ENCODE measurements around the gene LILRA1.
"Not testable (repeated sequence)": the region's sequence is repeated elsewhere in the genome, so short reads cannot be mapped to it uniquely, and the experiment has no call there.

LILRA1 gene

DNA sequence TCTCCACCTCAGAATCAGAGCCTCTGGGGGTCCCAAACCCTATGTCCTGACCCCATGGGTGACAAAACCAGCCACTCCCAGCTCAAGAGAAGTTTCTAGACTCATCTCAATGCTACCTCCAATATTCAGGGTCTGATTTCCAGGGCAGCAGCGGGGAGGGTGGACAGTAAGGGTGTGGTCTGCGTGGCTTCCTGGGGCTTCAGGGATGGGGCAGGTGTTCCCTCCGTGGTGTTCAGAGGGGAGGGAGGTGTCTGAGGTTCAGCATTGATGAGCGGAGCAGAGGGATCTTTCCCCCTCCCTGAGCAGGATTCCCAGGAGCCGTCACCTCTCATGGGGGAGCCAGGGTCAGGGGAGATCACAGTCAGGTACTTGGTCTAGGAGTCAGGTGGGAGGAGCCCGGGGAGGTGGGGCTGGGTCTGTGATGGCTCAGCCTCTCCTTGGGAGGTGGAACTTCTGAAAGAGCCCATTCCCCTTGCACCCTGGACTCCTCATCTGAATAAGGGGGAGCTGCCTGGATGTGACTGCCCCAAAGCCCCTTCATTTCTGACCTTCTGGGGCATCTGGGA, 16.9 kb upstream of the LILRA1 start:
- in situ Hi-C loops (cut with MboI; ENCODE audit: low sequenced_read_pairs), result no loop called here

DNA sequence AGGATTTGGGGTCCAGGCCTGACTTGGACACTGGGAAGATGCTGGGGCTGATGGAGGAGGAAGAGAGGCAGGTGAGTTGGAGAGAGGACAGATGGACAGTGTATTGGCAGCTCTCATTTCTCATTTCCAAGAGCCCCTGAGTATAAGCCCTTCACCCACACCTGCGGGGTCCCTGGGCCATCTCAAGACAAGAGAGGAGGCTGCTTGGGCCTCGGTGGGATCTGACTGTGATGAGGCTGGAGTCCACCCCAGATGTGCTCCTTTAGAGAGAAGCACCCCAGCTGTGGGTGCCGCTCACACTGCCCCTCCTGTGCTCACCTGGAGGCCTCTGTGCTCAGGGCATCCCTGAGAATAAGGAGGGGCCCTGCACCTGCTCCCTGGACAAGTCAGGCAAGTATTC, 16.1 kb upstream of the LILRA1 start:
- in situ Hi-C loops (cut with MboI; ENCODE audit: low sequenced_read_pairs), result no loop called here

DNA sequence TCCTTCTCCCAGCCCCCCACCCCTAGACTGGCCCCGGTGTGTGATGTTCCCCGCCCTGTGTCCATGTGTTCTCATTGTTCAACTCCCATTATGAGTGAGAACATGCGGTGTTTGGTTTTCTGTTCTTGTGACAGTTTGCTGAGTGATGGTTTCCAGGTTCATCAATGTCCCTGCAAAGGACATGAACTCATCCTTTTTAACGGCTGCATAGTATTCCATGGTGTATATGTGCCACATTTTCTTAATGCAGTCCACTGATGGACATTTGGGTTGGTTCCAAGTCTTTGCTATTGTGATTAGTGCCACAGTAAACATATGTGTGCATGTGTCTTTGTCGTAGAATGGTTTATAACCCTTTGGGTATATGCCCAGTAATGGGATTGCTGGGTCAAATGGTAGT, 15.2 kb upstream of the LILRA1 start:
- in situ Hi-C loops (cut with MboI; ENCODE audit: low sequenced_read_pairs), result not testable (repeated sequence)

DNA sequence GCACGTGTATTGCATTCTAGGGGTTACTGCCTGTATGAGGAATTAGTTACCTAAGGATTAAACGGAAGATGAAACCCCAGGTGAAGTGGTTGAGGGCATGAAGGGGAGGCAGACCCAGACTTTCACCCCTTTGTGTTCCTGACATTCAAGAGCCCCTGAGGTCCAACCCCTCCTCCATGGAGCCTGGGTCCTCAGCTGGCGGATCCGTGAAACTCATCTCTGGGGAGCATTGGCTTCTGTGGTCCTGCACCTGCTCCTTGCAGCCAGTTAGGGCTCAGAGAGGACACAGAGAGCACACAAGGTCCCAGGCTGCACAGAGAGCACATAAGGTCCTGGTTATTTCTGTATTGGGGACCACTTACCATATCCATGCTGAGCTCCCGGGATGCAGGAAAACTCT, 7.0 kb upstream of the LILRA1 start:
- in situ Hi-C loops (cut with MboI; ENCODE audit: low sequenced_read_pairs), result no loop called here

DNA sequence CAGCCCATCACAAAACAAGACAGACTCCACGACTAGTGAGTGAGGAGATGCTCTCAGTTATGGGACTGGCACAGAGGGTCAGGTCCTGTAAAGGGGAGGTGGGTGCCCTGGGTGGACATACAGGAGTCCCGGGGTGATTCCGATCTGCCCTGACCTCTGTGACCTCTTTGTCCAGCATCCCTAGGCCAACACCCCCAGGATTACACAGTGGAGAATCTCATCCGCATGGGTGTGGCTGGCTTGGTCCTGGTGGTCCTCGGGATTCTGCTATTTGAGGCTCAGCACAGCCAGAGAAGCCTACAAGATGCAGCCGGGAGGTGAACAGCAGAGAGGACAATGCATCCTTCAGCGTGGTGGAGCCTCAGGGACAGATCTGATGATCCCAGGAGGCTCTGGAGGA, 6.4 kb upstream of the LILRA1 start:
- in situ Hi-C loops (cut with MboI; ENCODE audit: low sequenced_read_pairs), result no loop called here

DNA sequence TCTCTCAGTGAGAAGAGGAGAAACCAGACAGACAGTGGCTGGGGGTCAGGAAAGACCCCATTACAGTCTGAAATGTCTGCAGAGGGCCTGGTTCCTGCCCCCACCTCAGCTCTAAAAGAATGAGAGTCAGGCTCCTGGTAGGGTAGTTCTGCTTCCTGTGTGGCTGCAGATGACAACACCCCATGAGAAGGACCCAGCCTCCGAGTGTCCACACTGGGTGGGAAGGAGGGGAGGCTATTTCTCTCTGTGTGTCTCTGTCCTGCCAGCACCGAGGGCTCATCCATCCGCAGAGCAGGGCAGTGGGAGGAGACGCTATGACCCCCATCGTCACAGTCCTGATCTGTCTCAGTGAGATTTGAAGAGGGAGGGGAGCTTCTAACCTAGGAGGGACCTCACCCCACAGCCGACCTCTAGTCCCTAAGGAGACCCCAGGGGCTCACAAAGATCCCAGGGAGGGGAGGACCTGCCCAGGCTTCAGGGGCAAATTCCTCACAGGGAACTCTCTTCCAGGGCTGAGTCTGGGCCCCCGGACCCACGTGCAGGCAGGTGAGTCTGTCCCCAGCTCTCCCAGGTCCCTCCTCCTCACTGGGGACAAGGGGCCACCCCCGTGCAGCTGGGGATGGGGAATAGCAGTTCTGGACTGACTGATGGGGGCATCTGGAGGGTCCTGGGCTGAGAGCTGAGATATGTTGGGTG, 647 bp downstream of the LILRA1 start:
- in situ Hi-C loops (cut with MboI; ENCODE audit: low sequenced_read_pairs), result not testable (repeated sequence)

DNA sequence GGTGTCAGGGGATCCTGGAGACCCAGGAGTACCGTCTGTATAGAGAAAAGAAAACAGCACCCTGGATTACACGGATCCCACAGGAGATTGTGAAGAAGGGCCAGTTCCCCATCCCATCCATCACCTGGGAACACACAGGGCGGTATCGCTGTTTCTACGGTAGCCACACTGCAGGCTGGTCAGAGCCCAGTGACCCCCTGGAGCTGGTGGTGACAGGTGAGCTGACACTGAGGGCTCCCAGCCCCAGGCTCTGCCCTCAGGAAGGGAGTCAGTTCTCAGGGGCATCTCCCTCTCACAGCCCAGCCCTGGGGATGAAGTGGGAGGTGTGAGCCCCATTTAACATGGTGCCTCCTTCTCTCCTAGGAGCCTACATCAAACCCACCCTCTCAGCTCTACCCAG, 1.3 kb downstream of the LILRA1 start:
- in situ Hi-C loops (cut with MboI; ENCODE audit: low sequenced_read_pairs), result no loop called here

DNA sequence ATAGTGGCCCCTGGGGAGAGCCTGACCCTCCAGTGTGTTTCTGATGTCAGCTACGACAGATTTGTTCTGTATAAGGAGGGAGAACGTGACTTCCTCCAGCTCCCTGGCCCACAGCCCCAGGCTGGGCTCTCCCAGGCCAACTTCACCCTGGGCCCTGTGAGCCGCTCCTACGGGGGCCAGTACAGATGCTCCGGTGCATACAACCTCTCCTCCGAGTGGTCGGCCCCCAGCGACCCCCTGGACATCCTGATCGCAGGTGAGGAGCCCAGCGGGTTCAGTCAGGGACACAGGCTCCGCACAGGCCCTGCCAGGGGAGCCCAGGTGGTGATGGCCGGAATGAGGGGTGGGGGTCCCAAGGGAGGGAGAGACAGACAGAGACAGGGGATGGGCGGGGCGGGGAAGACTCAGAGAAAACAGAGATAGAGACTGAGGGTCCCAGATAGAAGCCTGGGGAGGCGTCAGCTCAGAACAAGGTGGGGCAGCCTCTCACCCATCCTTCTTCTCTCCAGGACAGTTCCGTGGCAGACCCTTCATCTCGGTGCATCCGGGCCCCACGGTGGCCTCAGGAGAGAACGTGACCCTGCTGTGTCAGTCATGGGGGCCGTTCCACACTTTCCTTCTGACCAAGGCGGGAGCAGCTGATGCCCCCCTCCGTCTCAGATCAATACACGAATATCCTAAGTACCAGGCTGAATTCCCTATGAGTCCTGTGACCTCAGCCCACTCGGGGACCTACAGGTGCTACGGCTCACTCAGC, 2.4 kb downstream of the LILRA1 start:
- in situ Hi-C loops (cut with MboI; ENCODE audit: low sequenced_read_pairs), result not testable (repeated sequence)

DNA sequence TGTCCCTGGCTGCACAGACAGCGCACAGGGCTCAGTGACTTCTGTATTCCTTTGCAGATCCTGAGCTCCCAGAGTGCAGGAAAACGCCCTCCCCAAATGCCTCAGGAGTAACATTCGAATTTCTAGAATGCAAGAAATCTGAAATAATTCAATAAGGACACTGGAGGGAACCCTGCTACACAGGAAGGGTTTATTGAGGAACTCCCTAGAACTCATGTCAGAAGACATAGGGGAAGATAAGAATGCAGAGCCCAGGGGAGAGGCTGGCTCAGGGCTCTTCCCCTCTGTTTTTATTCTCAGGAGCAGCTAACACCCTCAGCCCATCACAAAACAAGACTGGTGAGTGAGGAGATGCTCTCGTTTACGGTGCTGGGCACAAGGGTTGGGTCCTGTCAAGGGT, 6.8 kb downstream of the LILRA1 start:
- in situ Hi-C loops (cut with MboI; ENCODE audit: low sequenced_read_pairs), result no loop called here

DNA sequence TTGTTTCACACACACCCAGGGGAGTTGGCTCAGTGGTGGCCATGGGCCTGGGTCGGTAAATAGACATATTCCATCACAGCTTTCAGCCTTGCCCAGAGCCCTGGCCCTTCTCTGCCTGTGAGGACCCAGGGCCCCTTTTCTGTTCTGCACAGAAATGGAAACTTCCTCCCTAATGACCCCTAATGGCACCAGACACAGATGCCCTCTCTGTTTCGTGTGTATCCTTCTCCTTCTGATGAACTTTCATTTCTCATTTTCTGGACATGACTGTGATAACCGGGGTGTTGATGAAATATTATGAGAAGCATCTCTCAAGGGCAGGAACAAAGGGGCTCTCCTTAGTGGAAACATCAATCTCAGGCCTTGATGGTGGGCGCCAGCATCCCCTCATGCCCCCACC, 12.8 kb downstream of the LILRA1 start:
- in situ Hi-C loops (cut with MboI; ENCODE audit: low sequenced_read_pairs), result no loop called here

DNA sequence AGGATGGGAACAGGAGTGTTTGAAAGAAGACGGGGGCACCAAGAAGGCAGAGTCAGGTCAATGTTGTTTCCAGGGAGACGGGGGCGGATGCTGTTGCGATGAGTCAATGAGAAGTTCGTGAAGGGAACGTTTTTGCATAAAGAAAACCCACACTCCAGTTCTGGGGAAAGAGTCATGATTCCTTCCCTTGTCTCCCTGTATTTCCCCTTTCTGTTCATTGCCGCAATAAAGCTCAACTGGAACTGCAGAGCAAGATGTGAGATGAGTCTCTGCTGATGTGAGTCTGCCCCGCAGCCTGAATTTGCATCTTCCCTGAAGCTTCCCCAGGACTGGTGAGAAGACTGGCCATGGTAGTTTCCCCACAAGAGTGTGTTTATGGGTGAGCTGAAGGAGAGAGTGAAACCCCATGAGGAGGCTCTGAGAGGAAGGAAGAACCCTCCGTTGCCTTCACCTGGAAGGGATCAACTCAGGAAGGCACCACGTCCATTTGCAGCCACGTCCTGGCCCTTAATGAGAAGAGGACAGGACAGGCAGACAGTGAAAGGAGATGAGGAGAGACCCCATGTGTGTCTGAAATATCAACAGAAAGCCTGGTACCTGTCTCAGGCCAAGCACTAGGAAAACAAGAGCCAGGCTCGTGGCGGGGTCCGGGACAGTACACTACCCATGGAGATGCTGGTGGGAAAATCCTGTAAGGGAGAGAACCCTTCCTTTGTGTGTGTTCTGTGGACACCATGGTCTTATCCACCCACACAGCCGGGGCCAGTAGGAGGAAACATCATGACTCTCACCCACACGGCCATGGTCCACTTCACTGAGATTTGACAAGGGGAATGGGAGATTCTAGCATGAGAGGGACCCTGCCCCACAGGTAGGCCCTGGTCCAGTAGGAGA, 13.7 kb downstream of the LILRA1 start:
- in situ Hi-C loops (cut with MboI; ENCODE audit: low sequenced_read_pairs), result no loop called here

DNA sequence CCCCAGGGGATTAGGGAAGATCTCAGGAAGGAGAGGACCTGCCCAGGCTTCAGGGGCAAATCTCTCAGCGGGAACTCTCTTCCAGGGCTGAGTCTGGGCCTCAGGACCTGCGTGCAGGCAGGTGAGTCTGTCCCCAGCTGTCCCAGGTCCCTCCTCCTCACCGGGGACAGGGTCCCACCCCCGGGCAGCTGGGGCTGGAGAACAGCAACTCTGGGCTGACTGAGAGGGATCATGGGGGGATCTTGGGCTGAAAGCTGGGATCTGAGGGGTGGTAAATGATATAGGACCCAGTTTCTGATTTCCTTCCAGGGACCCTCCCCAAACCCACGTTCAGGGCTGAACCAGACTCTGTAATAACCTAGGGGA, 14.3 kb downstream of the LILRA1 start:
- in situ Hi-C loops (cut with MboI; ENCODE audit: low sequenced_read_pairs), result no loop called here

DNA sequence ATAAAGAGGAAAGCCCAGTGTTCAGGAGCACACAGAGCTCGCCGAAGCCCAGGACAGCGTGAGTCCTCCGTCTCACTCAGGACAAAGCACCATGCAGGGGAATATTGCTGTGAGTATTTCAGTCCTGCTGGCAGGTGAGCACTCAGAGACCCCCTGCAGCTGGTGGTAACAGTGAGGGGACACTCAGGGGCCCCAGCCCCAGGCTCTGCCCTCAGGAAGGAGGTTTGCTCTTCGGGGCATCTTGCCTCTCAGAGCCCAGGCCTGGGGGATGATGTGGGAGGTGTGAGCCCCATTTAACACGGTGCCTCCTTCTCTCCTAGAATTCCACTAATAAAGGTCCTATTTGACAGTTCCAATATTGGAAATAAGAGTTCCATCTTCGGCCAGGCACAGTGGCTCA, 14.8 kb downstream of the LILRA1 start:
- in situ Hi-C loops (cut with MboI; ENCODE audit: low sequenced_read_pairs), result no loop called here

DNA sequence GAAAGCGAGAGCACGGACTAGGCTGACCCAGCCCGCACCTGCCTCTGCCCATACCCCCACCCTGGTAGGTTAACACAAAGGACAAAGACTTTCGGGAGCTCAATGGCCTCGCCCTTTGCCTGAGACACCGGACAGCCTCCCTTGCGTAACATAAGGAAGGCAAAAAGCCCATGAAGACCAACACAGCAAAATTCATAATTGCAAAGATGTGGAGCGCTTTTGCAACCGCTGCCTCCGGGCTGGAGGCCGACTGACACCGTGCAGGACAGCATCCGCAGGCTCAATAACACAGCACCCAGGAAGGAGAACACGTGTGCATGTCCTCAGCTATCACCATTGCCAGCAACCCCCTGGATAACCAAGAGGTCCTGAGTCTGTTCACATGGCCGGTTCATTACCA, 15.4 kb downstream of the LILRA1 start:
- in situ Hi-C loops (cut with MboI; ENCODE audit: low sequenced_read_pairs), result no loop called here

DNA sequence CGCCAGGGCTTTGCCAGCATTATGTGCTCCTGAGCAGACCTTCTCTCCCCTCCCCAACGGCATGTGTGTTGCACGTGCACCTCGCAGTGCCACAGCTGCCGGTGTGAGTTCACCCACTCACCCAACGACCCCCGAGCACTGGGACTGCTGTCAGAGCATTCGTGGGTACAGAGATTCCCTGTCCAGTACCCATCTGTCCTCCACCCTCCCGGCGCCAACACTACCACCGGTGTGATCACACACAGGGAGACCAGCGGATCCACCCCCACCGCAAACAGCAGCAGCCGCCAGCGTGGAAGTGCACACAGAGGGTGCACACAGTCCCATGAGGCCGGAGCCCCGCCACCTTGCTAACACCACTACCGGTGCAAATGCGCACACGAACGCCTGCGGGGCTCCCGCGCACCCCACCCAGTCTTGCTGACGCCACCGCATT, 15.9 kb downstream of the LILRA1 start:
- in situ Hi-C loops (cut with MboI; ENCODE audit: low sequenced_read_pairs), result no loop called here

DNA sequence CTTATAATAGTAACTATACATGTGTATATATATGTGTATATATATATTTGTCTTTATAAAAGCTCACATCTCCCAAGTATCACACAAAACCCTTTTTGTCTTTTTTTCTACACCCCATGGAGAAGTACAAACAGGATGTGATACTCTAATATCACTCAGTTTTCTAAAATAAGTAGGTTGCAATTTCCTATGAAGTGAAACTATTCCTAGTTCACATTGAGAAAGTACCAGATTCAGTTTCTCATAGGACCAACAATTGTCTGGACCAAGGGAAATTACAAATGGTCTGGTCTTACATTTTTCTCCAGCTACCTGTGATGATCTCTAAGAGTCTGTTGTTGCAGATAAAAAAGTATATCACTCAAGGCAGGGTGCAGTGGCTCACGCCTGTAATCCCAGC, 19.0 kb downstream of the LILRA1 start:
- in situ Hi-C loops (cut with MboI; ENCODE audit: low sequenced_read_pairs), result no loop called here

DNA sequence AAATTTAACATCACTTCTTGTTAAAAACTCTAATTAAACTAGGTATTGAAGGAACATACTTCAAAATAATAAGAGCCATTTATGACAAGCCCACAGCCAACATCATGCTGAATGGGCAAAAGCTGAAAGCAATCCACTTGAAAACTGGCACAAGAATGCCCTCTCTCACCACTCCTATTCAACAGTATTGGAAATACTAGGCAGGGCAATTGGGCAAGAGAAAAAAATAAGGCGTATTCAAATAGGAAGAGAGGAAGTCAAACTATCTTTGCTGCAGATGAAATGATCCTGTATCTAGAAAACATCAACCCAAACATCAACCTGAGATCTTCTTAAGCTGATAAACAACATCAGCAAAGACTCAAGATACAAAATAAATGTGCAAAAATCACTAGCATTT, 21.3 kb downstream of the LILRA1 start:
- in situ Hi-C loops (cut with MboI; ENCODE audit: low sequenced_read_pairs), result no loop called here

DNA sequence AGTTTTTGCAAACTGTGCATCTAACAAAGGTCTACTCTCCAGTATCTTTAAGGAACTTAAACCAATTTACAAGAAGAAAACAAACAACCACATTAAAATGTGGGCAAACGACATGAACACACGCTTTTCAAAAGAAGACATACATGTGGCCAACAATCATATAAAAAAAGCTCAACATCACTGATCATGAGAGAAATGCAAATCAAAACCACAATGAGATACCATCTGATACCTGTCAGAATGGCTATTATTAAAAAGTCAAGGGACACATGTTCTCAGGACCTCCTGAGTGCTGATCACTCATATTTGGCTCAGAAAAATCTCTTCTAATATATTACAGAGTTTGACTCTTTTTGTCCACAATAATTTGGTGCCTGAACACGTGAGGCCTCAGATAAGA, 22.6 kb downstream of the LILRA1 start:
- in situ Hi-C loops (cut with MboI; ENCODE audit: low sequenced_read_pairs), result no loop called here

DNA sequence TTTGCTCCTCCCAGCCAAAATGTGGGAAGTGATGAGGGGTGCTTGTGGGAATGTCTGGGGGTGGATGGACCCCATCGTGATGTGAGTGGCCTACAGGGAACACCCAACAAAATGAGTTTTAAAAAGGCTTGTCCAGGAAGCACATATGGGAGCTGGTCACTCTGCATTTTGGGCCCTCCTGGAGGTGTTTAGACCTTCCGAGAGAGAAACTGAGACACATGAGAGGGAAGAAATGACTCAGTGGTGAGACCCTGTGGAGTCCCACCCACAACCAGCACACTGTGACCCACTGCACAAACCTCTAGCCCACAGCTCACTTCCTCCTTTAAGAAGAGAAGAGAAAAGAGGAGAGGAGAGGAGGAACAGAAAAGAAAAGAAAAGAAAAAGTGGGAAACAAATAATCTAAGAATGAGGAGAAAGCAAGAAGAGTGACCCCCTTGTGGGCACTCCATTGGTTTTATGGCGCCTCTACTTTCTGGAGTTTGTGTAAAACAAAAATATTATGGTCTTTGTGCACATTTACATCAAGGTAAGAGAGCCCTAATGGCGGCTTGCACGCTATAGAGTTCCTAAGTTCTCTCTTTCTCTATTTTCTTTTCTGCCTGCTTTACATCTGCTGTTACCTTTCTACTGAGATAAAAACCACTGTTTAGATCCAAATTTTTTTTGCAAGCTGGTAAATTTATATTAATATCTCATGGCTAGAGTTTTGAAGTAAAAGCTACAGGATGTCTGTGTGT, 23.6 kb downstream of the LILRA1 start:
- in situ Hi-C loops (cut with MboI; ENCODE audit: low sequenced_read_pairs), result no loop called here

DNA sequence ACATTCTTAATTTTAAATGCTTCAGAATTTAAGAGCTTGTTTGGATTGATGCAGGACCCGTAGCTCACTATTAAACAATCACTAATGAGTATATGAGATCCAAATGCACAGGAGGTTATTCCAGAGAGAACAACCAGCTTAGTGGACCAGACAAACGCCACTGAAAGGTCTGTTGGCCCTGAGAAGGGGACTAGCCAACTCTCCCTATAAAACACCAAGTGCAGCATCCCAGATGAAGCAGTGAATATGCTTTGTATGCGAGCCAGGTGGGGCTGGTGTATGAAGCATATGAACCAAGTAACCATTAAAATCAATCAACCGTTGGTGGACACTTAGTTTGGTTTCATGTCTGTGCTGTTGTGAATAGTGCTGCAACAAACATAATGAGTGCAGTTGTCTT, 27.0 kb downstream of the LILRA1 start:
- in situ Hi-C loops (cut with MboI; ENCODE audit: low sequenced_read_pairs), result no loop called here

DNA sequence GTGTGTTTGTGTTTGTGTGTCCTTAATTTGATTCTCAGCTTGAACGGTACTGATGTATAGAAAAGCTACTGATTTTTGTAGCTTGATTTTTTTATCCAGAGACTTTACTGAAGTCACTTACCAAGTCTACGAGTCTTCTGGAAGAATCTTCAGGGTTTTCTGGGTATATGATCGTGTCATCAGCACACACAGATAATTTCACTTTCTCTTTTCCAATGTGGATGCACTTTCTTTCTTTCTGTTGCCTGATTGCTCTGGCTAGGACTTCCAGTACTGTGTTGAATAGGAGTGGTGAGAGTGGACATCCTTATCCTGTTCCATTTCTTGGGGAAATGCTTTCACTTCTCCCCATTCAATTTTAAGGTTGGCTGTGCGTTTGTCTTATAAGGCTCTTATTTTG, 29.0 kb downstream of the LILRA1 start:
- in situ Hi-C loops (cut with MboI; ENCODE audit: low sequenced_read_pairs), result no loop called here

Measured in HL-60/S4 treated with phorbol 12-myristate 13-acetate at 8.2 ng/mL for 4 days and 3 days (cell line).